Measurements from ENCODE around the gene PCGF6. TPM values are rescaled to one million over a fixed set of nuclear protein-coding genes. Genes with fewer than 3 reads are reported as not detected.

Gene PCGF6
- total RNA-seq, 6 experiments from 2014 or later = 7.4 to 9.2 (median 8.4) TPM

DNA sequence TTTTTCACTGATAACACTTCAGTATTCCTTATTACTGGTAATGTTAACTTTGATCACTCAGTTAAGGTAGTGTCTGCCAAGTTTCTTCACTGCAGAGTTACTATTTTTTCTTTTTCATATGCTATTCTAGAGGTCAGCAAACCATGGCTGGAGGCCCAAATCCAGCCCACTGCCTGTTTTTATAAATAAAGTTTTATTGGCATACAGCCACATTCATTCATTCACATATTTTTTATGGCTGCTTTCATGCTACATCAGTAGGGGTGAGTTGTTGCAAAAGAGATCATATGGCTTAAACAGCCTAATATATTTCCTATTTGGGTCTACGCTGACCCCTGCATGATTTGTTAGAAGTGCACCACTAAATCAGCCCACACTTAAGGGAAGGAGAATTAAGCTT lies 94.3 kb downstream of the PCGF6 start:
- Mint-ChIP-seq H3K36me3 (ENCODE audit: low read depth) (peaks cover 12% of the 10 kb centered on the region), H3K27ac (no peak overlapping the region), H3K4me1 (ENCODE audit: low read depth) (peaks cover 18% of the 10 kb centered on the region), H3K4me3 (no peak overlapping the region), H3K27me3 (ENCODE audit: insufficient read depth) (peaks cover 7% of the 10 kb centered on the region; the same call in 1 of the 2 replicates), H3K9me3 (peaks cover 17% of the 10 kb centered on the region)
- TF ChIP-seq, protein P1, sequence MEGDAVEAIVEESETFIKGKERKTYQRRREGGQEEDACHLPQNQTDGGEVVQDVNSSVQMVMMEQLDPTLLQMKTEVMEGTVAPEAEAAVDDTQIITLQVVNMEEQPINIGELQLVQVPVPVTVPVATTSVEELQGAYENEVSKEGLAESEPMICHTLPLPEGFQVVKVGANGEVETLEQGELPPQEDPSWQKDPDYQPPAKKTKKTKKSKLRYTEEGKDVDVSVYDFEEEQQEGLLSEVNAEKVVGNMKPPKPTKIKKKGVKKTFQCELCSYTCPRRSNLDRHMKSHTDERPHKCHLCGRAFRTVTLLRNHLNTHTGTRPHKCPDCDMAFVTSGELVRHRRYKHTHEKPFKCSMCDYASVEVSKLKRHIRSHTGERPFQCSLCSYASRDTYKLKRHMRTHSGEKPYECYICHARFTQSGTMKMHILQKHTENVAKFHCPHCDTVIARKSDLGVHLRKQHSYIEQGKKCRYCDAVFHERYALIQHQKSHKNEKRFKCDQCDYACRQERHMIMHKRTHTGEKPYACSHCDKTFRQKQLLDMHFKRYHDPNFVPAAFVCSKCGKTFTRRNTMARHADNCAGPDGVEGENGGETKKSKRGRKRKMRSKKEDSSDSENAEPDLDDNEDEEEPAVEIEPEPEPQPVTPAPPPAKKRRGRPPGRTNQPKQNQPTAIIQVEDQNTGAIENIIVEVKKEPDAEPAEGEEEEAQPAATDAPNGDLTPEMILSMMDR (IDR thresholded peaks at IDR 0.05) = no peak
- DNase-seq = no peak

DNA sequence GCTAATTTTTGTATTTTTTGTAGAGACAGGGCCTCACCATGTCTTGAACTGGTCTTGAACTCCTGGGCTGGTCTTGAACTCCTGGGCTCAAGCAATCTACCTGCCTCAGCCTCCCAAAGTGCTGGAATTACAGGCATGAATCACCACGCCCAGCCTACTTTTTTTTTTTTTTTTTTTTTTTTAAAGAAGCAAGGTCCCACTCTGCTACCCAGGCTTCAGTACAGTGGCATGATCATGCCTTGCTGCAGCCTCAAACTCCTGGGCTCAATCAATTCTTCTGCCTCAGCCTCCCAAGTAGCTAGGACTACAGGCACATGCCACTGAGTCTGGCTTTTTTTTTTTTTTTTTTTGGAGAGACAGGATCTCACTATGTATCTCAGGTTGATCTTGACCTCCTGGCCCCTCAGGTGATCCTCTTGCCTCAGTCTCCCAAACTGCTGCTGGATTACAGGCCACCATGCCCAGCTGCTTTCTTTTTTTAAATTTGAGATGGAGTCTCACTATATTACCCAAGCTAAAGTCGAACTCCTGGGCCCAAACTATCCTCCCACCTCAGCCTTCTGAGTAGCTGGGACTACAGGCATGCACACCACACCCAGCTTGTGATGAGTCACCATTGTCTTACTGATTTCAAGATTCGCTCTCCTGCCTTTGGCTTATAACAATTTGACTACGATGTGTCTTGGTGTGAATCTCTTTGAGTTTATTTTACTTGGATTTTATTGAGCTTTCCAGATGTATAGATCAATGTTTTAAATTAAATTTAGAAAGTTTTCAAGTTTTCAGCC lies 96.2 kb downstream of the PCGF6 start:
- H3K27me3 Mint-ChIP-seq (ENCODE audit: insufficient read depth) = peaks cover 9% of the 10 kb centered on the region
- H3K4me1 Mint-ChIP-seq (ENCODE audit: low read depth) = peaks cover 18% of the 10 kb centered on the region
- H3K4me3 Mint-ChIP-seq = no peak overlapping the region
- TF ChIP-seq, protein P1 (IDR thresholded peaks at IDR 0.05) = no peak
- H3K9me3 Mint-ChIP-seq = peaks cover 16% of the 10 kb centered on the region
- peak; percentile 48 for DNase-seq
- peaks cover 12% of the 10 kb centered on the region for H3K36me3 Mint-ChIP-seq (ENCODE audit: low read depth)
- H3K27ac Mint-ChIP-seq = no peak overlapping the region; the same call in 1 of the 2 replicates

DNA sequence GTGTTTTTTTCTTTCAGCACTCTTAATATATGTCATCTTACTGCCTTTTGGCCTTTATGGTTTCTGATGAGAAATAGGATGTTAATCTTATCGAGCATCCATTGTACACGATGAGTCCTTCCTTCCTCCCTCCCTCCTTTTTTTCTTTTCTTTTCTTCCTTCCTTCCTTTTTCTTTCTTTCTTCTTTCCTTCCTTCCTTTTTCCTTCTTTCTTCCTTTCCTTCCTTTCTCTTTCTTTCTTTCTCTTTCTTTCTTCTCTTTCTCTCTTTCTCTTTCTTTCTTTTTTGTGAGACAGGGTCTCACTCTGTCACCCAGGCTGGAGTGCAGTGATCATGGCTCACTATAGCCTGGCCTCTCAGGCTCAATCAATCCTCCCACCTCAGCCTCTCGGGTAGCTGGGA lies 96.8 kb downstream of the PCGF6 start:
- Mint-ChIP-seq H3K4me3 (no peak overlapping the region), H3K36me3 (ENCODE audit: low read depth) (peaks cover 9% of the 10 kb centered on the region), H3K9me3 (peaks cover 11% of the 10 kb centered on the region), H3K27me3 (ENCODE audit: insufficient read depth) (peaks cover 8% of the 10 kb centered on the region), H3K4me1 (ENCODE audit: low read depth) (peaks cover 18% of the 10 kb centered on the region), H3K27ac (no peak overlapping the region)
- no peak for DNase-seq
- TF ChIP-seq, protein P1 (IDR thresholded peaks at IDR 0.05) = no peak

Small RNA genes lying within 50 kb of the gene (microRNA-seq; reads per million reads assigned to microRNA genes)
- gene MIR1307 = 9,778 reads per million, percentile 93 among the genes with 10 or more reads in this experiment

Other genes starting within 250 kb of the PCGF6 start
- 10 to 100 TPM; 78.5 to 97.4 (median 81.1) TPM for gene NT5C2, start 157.9 kb downstream of the PCGF6 start, total RNA-seq (2021; fragmentation: NEBNext Ultra II Directional; extraction: Animal tissue kit (Norgen Biotek cat#: 25700))
- under 1 TPM in 1 of 6 experiments, not detected in 5; 0.14 TPM for gene RPEL1, start 105.3 kb downstream of the PCGF6 start, total RNA-seq (2021; fragmentation: NEBNext Ultra II Directional; extraction: Animal tissue kit (Norgen Biotek cat#: 25700))
- gene INA, start 74.0 kb downstream of the PCGF6 start, total RNA-seq (2021; fragmentation: NEBNext Ultra II Directional; extraction: Animal tissue kit (Norgen Biotek cat#: 25700)) = 1 to 10 TPM in 2 of 6 experiments, under 1 TPM in 3, not detected in 1; 0.06 to 1.3 (median 0.10) TPM
- gene TAF5, start 16.8 kb upstream of the PCGF6 start, total RNA-seq (2021; fragmentation: NEBNext Ultra II Directional; extraction: Animal tissue kit (Norgen Biotek cat#: 25700)) = 1 to 10 TPM; 2.7 to 4.0 (median 3.8) TPM
- gene ATP5MK, start 45.3 kb upstream of the PCGF6 start, total RNA-seq (2021; fragmentation: NEBNext Ultra II Directional; extraction: Animal tissue kit (Norgen Biotek cat#: 25700)) = 100 to 1,000 TPM; 397 to 452 (median 442) TPM
- gene PDCD11, start 45.5 kb upstream of the PCGF6 start, total RNA-seq (2021; fragmentation: NEBNext Ultra II Directional; extraction: Animal tissue kit (Norgen Biotek cat#: 25700)) = 10 to 100 TPM; 30.8 to 38.4 (median 32.1) TPM
- gene CALHM2, start 101.2 kb upstream of the PCGF6 start, total RNA-seq (2021; fragmentation: NEBNext Ultra II Directional; extraction: Animal tissue kit (Norgen Biotek cat#: 25700)) = 10 to 100 TPM; 41.0 to 46.0 (median 45.1) TPM
- not detected for gene CALHM1, start 107.8 kb upstream of the PCGF6 start, total RNA-seq (2021; fragmentation: NEBNext Ultra II Directional; extraction: Animal tissue kit (Norgen Biotek cat#: 25700))
- under 1 TPM in 1 of 6 experiments, not detected in 5; 0.09 TPM for gene CALHM3, start 128.1 kb upstream of the PCGF6 start, total RNA-seq (2021; fragmentation: NEBNext Ultra II Directional; extraction: Animal tissue kit (Norgen Biotek cat#: 25700))
- gene NEURL1, start 142.6 kb upstream of the PCGF6 start, total RNA-seq (2021; fragmentation: NEBNext Ultra II Directional; extraction: Animal tissue kit (Norgen Biotek cat#: 25700)) = under 1 TPM; 0.06 to 0.46 (median 0.27) TPM